Activated T-cell treated with anti-CD3 and anti-CD28 coated beads, Interleukin-2, amount 50 U/mL, for 72 hours (primary cell): ENCODE data around the gene STAT1. TPM values are rescaled to one million over a fixed set of nuclear protein-coding genes. Genes with fewer than 3 reads are reported as not detected.

ENCODE experiments used
- ATAC-seq, 2 donors: fragments of 150-1000 bp; cut with Tn5 transposase; replicated peaks in 1 of 2; 2 replicates each; pipeline ENCODE4 v1.10.0; 2021; ENCODE audit warnings: moderate library complexity in 2 of 2, mild to moderate bottlenecking in 1 of 2
- DNase-seq, 2 donors: peaks; one replicate each; pipeline ENCODE4 v3.0.0; 2021 to 2022; ENCODE audit warnings: mixed read lengths in 1 of 2
- H3K27ac Mint-ChIP-seq: one replicate; pipeline ENCODE4 v1.8.0; 2022; ENCODE audit warnings: mild to moderate bottlenecking, moderate library complexity, mixed read lengths
- H3K27me3 Mint-ChIP-seq: one replicate; pipeline ENCODE4 v1.8.0; 2022; ENCODE audit warnings: low read depth, mixed read lengths
- H3K36me3 Mint-ChIP-seq, 2 donors: one replicate each; pipeline ENCODE4 v1.8.0; 2022; ENCODE audit warnings: mixed read lengths in 2 of 2, mild to moderate bottlenecking in 1 of 2; ENCODE audit not compliant: insufficient read depth in 2 of 2
- H3K4me1 Mint-ChIP-seq: one replicate; pipeline ENCODE4 v1.8.0; 2022; ENCODE audit warnings: low read depth, mixed read lengths
- H3K4me3 Mint-ChIP-seq, 2 donors: one replicate each; pipeline ENCODE4 v1.8.0; 2022; ENCODE audit warnings: mild to moderate bottlenecking in 2 of 2, mixed read lengths in 2 of 2, moderate library complexity in 2 of 2
- H3K9me3 Mint-ChIP-seq, 2 donors: one replicate each; pipeline ENCODE4 v1.8.0; 2022; ENCODE audit warnings: mixed read lengths in 2 of 2
- total RNA-seq, 2 donors: library from RNA; stranded (reverse); gene quantifications; one replicate each; pipeline ENCODE4 v1.2.3, GENCODE V29; 2022

Gene STAT1
- total RNA-seq, 2 donors from 2014 or later: 441 to 563 TPM

- Mint-ChIP-seq H3K27ac (no peak overlapping the region), H3K4me1 (peaks cover 4% of the 10 kb centered on the region), H3K36me3 (no peaks in the 10 kb centered on the region), H3K27me3 (no peaks in the 10 kb centered on the region), H3K9me3 (no peaks in the 10 kb centered on the region), H3K4me3 (no peak overlapping the region)
- no peak for DNase-seq
- no peak for ATAC-seq
These were observed 66.8 kb downstream of the STAT1 start for GRCh38 chr2:190947141-190947540.

DNA sequence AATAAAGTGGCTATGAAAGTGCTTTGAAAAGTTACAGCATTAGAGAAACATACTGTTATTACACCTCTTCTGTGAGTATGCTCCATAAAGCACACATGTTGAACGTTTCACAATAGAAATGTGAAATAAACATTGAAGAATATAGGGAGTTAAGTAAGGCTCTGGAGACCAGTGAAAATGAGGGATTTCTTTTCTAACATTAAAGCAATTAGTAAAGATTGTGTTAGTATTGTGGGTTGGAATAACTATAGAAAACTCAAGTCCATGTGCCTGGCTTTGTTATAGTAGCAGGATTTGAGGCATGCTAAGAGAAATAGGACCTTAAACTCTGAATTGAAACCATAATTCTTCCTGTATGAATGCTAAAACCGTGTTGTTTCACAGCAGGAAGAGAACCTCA is 70.3 kb downstream of the STAT1 start:
- H3K27me3 Mint-ChIP-seq: no peaks in the 10 kb centered on the region
- ATAC-seq (no peak), DNase-seq (no peak)
- no peak overlapping the region for H3K4me3 Mint-ChIP-seq
- H3K4me1 Mint-ChIP-seq: peaks cover 4% of the 10 kb centered on the region
- H3K27ac Mint-ChIP-seq: no peak overlapping the region
- no peaks in the 10 kb centered on the region for H3K9me3 Mint-ChIP-seq
- peaks cover 0 to 3% of the 10 kb centered on the region in 2 donors for H3K36me3 Mint-ChIP-seq

DNA sequence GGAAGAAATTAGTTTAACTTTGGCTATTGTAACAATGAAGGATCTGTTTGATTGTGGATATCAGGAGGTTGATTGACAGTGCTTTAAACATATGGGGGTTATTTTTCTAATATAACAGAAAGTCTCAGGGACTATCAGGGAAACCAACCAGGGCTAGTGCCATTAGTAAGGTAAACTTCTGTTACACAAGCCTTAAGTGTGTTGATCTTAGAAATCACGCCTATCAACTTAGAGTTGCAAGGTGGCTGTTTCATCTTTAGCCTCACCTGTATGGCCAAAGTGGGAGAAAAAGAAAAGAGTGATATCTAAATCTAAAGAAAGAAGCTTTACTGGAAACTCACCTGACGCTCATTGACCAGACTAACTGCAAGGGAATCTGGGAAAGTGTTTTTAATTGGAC is 71.3 kb downstream of the STAT1 start:
- ATAC-seq (no peak), DNase-seq (no peak)
- Mint-ChIP-seq H3K4me3 (no peak overlapping the region), H3K4me1 (peaks cover 4% of the 10 kb centered on the region), H3K27me3 (no peaks in the 10 kb centered on the region), H3K9me3 (no peaks in the 10 kb centered on the region), H3K36me3 (peaks cover 0 to 3% of the 10 kb centered on the region in 2 donors), H3K27ac (no peak overlapping the region)

DNA sequence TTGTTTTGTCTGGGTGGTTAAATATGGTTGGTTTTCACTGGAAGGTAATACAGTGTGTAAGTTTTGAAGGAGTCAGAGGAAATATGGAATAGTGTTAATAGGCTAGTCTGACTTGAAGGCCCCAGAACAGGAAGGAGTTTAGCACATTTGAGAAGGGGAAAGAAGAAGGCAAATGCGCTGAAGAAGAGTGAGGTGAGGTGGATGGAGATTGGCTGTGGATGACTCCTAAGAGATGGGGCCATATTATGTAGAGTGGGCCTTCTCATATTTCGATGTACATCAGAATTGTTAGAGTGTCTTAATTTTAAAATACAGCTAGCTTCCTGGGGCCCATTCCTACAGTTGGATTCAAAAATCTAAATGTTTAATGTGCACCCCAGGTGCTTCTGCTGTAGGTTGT is 72.4 kb downstream of the STAT1 start:
- Mint-ChIP-seq H3K36me3 (peaks cover 0 to 3% of the 10 kb centered on the region in 2 donors), H3K9me3 (no peaks in the 10 kb centered on the region), H3K27ac (no peak overlapping the region), H3K4me3 (no peak overlapping the region), H3K27me3 (no peaks in the 10 kb centered on the region), H3K4me1 (peaks cover 4% of the 10 kb centered on the region)
- DNase-seq (no peak), ATAC-seq (no peak)

- H3K9me3 Mint-ChIP-seq: no peaks in the 10 kb centered on the region
These were observed 73.5 kb downstream of the STAT1 start for GRCh38 chr2:190940454-190940853.

DNA sequence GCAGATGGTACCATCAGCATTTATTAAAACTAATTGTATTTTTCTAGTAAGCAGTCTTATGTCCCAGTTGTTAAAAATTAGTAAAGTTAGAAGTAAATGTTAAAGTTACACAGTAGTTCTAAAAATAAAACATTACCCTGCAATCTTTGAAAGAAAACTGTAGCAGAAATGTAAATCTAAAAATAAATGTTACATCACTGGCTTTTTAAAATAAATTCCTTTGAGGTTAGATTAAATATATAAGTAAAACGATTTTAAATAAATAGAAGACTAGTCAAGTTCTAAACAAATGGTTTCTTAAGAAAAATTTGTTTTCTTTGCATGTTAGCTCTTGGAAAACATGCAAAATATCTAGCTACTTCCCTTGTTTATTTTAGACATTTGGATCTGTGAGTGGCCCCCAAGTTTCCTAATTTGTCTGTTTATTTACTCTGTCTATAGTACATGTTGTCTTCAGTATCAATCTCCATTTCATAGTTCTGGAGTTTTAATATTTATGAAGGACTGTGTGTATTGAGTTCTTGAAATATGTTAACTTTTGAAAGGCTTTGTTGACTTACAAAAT is 75.1 kb downstream of the STAT1 start:
- H3K4me3 Mint-ChIP-seq: no peak overlapping the region
- DNase-seq: no peak
- H3K27me3 Mint-ChIP-seq: no peaks in the 10 kb centered on the region
- peak overlapping the region; percentile 54 for H3K27ac Mint-ChIP-seq
- peaks cover 1 to 7% of the 10 kb centered on the region in 2 donors for H3K36me3 Mint-ChIP-seq
- H3K9me3 Mint-ChIP-seq: no peaks in the 10 kb centered on the region
- H3K4me1 Mint-ChIP-seq: peaks cover 4% of the 10 kb centered on the region
- ATAC-seq: no peak

More at GRCh38 chr2:190940454-190940853, 73.5 kb downstream of the STAT1 start:
- H3K36me3 Mint-ChIP-seq: peaks cover 0 to 3% of the 10 kb centered on the region in 2 donors
- DNase-seq (no peak), ATAC-seq (no peak)
- no peak overlapping the region for H3K27ac Mint-ChIP-seq
- no peaks in the 10 kb centered on the region for H3K27me3 Mint-ChIP-seq
- H3K4me3 Mint-ChIP-seq: no peak overlapping the region
- peaks cover 8% of the 10 kb centered on the region for H3K4me1 Mint-ChIP-seq

DNA sequence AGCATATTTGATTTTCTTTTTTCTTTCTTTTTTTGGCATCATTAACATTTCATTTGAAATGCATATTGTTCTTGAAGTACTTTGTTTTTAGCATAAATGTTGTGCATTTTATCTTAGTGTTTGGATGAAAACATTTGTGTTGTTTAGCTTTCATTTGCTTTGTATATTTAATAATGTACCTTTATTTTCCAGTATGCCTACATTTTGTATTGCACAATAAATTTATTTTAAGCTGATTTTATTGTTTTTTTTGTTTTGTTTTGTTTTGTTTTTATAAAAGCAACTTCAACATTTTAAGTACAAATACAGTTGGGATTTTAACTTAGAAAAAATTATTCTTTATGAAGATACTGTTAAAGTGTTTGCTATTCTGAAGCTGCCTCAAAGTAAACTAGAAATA is 78.9 kb downstream of the STAT1 start:
- H3K27me3 Mint-ChIP-seq: no peaks in the 10 kb centered on the region
- peaks cover 3 to 15% of the 10 kb centered on the region in 2 donors for H3K36me3 Mint-ChIP-seq
- no peak for ATAC-seq
- H3K9me3 Mint-ChIP-seq: no peaks in the 10 kb centered on the region
- H3K27ac Mint-ChIP-seq: no peak overlapping the region
- no peak for DNase-seq
- peaks cover 20% of the 10 kb centered on the region for H3K4me1 Mint-ChIP-seq
- H3K4me3 Mint-ChIP-seq: no peak overlapping the region

GRCh38 chr2:190933361-190933760 is 80.6 kb downstream of the STAT1 start:
- H3K36me3 Mint-ChIP-seq: peaks cover 3 to 22% of the 10 kb centered on the region in 2 donors
- H3K4me1 Mint-ChIP-seq: peaks cover 23% of the 10 kb centered on the region
- DNase-seq (no peak), ATAC-seq (no peak)
- no peaks in the 10 kb centered on the region for H3K27me3 Mint-ChIP-seq
- no peaks in the 10 kb centered on the region for H3K9me3 Mint-ChIP-seq
- H3K4me3 Mint-ChIP-seq: no peak overlapping the region
- H3K27ac Mint-ChIP-seq: no peak overlapping the region

DNA sequence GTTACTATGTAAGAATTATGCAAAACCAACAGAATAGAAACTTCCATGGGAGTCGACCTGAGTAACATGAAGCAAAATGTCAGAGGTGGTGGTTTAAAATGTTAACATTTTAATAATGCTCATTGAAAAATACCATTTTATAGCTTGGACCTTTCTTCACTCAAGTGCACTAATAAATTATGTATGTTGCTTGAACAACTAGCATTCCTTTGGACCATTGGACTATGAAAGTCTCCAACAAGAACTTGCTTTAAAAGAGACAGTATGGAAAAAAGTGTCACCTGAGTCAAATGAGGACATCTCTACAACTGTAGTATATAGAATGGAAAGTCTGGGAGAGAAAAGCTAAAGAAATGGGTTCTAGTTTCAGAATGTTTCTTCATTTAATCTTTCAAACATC is 81.5 kb downstream of the STAT1 start:
- Mint-ChIP-seq H3K27me3 (no peaks in the 10 kb centered on the region), H3K27ac (no peak overlapping the region), H3K4me3 (no peak overlapping the region), H3K36me3 (peaks cover 3 to 22% of the 10 kb centered on the region in 2 donors), H3K4me1 (peaks cover 23% of the 10 kb centered on the region), H3K9me3 (no peaks in the 10 kb centered on the region)
- ATAC-seq: no peak
- DNase-seq: no peak

DNA sequence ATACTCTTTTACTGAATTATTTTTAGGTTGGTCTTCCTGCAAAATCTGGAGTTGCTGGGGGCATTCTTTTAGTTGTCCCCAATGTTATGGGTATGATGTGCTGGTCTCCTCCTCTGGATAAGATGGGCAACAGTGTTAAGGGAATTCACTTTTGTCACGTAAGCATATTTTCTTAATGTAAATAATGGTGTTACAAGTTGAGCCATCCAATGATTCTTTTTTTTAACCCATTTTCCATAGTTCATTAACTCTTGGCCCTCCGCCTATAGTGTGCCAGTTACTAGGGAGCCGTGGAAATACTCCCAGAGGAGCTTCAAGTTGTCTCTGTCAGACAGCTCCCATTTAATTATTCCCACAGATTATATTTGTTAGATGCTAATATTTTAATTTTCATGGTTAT is 83.6 kb downstream of the STAT1 start:
- DNase-seq: no peak
- H3K4me3 Mint-ChIP-seq: no peak overlapping the region
- no peak overlapping the region for H3K27ac Mint-ChIP-seq
- no peak for ATAC-seq
- no peaks in the 10 kb centered on the region for H3K9me3 Mint-ChIP-seq
- H3K27me3 Mint-ChIP-seq: no peaks in the 10 kb centered on the region
- H3K36me3 Mint-ChIP-seq: peaks cover 3 to 34% of the 10 kb centered on the region in 2 donors
- peaks cover 19% of the 10 kb centered on the region for H3K4me1 Mint-ChIP-seq

- ATAC-seq (no peak), DNase-seq (no peak)
- H3K4me1 Mint-ChIP-seq: peaks cover 19% of the 10 kb centered on the region
- no peak overlapping the region for H3K27ac Mint-ChIP-seq
- H3K9me3 Mint-ChIP-seq: no peaks in the 10 kb centered on the region
- peaks cover 3 to 38% of the 10 kb centered on the region in 2 donors for H3K36me3 Mint-ChIP-seq
- no peaks in the 10 kb centered on the region for H3K27me3 Mint-ChIP-seq
- no peak overlapping the region for H3K4me3 Mint-ChIP-seq
These were observed 84.1 kb downstream of the STAT1 start for GRCh38 chr2:190929919-190930318.

GRCh38 chr2:190927301-190927700 is 86.7 kb downstream of the STAT1 start:
- Mint-ChIP-seq H3K4me1 (peaks cover 13% of the 10 kb centered on the region), H3K9me3 (no peaks in the 10 kb centered on the region), H3K27ac (peak overlapping the region; percentile 38), H3K36me3 (peaks cover 8 to 51% of the 10 kb centered on the region in 2 donors), H3K4me3 (no peak overlapping the region), H3K27me3 (no peaks in the 10 kb centered on the region)
- ATAC-seq (no peak), DNase-seq (no peak)

GRCh38 chr2:190922376-190922775 is 91.6 kb downstream of the STAT1 start:
- DNase-seq (no peak), ATAC-seq (no peak)
- Mint-ChIP-seq H3K9me3 (no peaks in the 10 kb centered on the region), H3K36me3 (peaks cover 16 to 55% of the 10 kb centered on the region in 2 donors), H3K4me1 (peaks cover 13% of the 10 kb centered on the region), H3K27ac (no peak overlapping the region), H3K4me3 (no peak overlapping the region), H3K27me3 (no peaks in the 10 kb centered on the region)

DNA sequence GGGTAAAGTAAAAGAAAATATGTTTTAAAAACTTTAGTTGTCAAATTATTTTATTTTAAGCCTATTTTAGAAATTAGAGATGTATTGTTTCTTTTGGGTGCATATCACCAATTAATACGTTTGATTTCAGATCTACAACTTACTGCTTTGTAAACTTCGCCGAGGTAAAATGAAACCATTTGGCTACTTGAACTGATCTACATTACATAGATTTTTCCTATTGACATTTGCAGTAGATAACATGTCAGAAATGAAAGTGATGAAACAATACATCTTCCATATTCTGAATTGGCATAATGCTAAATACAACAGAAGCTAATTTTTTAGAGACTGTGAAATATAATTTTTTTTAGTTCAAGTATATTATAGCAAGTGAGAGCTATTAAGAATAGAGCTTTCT is 93.9 kb downstream of the STAT1 start:
- DNase-seq (no peak), ATAC-seq (no peak)
- no peaks in the 10 kb centered on the region for H3K9me3 Mint-ChIP-seq
- H3K27me3 Mint-ChIP-seq: no peaks in the 10 kb centered on the region
- H3K4me3 Mint-ChIP-seq: no peak overlapping the region
- H3K4me1 Mint-ChIP-seq: peaks cover 31% of the 10 kb centered on the region
- H3K27ac Mint-ChIP-seq: peak overlapping the region; percentile 3
- H3K36me3 Mint-ChIP-seq: peaks cover 25 to 60% of the 10 kb centered on the region in 2 donors
